GM18505 (cell line): ENCODE results near the gene BAZ2A.
A peak's percentile ranks its signal among the peaks of the same experiment; 100 is the strongest.
"Not testable (repeated sequence)": the region's sequence is repeated elsewhere in the genome, so short reads cannot be mapped to it uniquely, and the experiment has no call there.

Source experiments
- ATAC-seq: cut with Tn5 transposase; IDR thresholded peaks from one replicate; pipeline ENCODE4 v1.9.1; 2021; ENCODE audit not compliant: unreplicated experiment
- POLR2A ChIP-seq: IDR thresholded peaks from 4 replicates; pipeline ENCODE4 v1.6.1; 2011; ENCODE audit warnings: borderline replicate concordance; ENCODE audit not compliant: insufficient read depth, insufficient read length; ENCODE audit errors: extremely low read depth

Gene BAZ2A

GRCh38 chr12:56600753-56601152 lies 29.4 kb downstream of the BAZ2A start:
- TF ChIP-seq POLR2A, result peak; percentile 11
- no peak for ATAC-seq

- no peak for ATAC-seq
- no peak for TF ChIP-seq POLR2A
Observed at GRCh38 chr12:56599797-56600196, 30.3 kb downstream of the BAZ2A start.

- TF ChIP-seq POLR2A, result no peak
Observed at GRCh38 chr12:56599041-56599440, 31.1 kb downstream of the BAZ2A start.

GRCh38 chr12:56596815-56597214 lies 33.3 kb downstream of the BAZ2A start:
- TF ChIP-seq POLR2A, result no peak
- no peak for ATAC-seq

More at GRCh38 chr12:56599041-56599440, 31.1 kb downstream of the BAZ2A start:
- no peak for ATAC-seq

- no peak for ATAC-seq
- TF ChIP-seq POLR2A, result no peak
Observed at GRCh38 chr12:56593909-56594621, 36.1 kb downstream of the BAZ2A start.

GRCh38 chr12:56591961-56592360 lies 38.2 kb downstream of the BAZ2A start:
- no peak for TF ChIP-seq POLR2A
- ATAC-seq, result no peak

- no peak for TF ChIP-seq POLR2A
- ATAC-seq, result no peak
Observed at GRCh38 chr12:56591126-56591525, 39.0 kb downstream of the BAZ2A start.

- no peak for TF ChIP-seq POLR2A
Observed at GRCh38 chr12:56590237-56590830, 39.8 kb downstream of the BAZ2A start.

GRCh38 chr12:56589783-56590182 lies 40.3 kb downstream of the BAZ2A start:
- TF ChIP-seq POLR2A, result no peak
- ATAC-seq, result no peak

More at GRCh38 chr12:56590237-56590830, 39.8 kb downstream of the BAZ2A start:
- no peak for ATAC-seq

- no peak for ATAC-seq
- TF ChIP-seq POLR2A, result no peak
Observed at GRCh38 chr12:56585098-56585497, 45.0 kb downstream of the BAZ2A start.

- ATAC-seq, result no peak
Observed at GRCh38 chr12:56581418-56582145, 48.5 kb downstream of the BAZ2A start.

GRCh38 chr12:56578983-56579546 lies 51.1 kb downstream of the BAZ2A start:
- no peak for ATAC-seq
- TF ChIP-seq POLR2A, result no peak

More at GRCh38 chr12:56581418-56582145, 48.5 kb downstream of the BAZ2A start:
- TF ChIP-seq POLR2A, result no peak

- not testable (repeated sequence) for ATAC-seq
Observed at GRCh38 chr12:56577248-56577647, 52.9 kb downstream of the BAZ2A start.
